ENCODE measurements around the gene AIFM3. TPM values are rescaled to one million over a fixed set of nuclear protein-coding genes. Genes with fewer than 3 reads are reported as not detected.
"Not testable (repeated sequence)": the region's sequence is repeated elsewhere in the genome, so short reads cannot be mapped to it uniquely, and the experiment has no call there.

AIFM3 gene
- total RNA-seq, 2 donors from 2014 or later = 3.4 to 5.8 TPM

- Histone ChIP-seq H3K27me3 (replicated peaks; ENCODE audit: insufficient read depth) (no peaks in the 10 kb centered on the region), H3K4me3 (peak overlapping the region; percentile 90), H3K9me3 (no peaks in the 10 kb centered on the region), H3K36me3 (peaks cover 22% of the 10 kb centered on the region), H3K4me1 (ENCODE audit: control insufficient read depth in 1 of 2, low read depth in 2 of 2) (peaks cover 22 to 35% of the 10 kb centered on the region in 2 donors), H3K27ac (peak overlapping the region; percentile 94 to 97)
- TF ChIP-seq CTCF (IDR thresholded peaks at IDR 0.05) = no peak
- ATAC-seq (ENCODE audit: insufficient number of reproducible peaks, low FRiP score, low read depth) = peak; percentile 8
- no peak for DNase-seq (ENCODE audit: low spot score)
Observed at GRCh38 chr22:21000987-21001600, 34.0 kb downstream of the AIFM3 start.

DNA sequence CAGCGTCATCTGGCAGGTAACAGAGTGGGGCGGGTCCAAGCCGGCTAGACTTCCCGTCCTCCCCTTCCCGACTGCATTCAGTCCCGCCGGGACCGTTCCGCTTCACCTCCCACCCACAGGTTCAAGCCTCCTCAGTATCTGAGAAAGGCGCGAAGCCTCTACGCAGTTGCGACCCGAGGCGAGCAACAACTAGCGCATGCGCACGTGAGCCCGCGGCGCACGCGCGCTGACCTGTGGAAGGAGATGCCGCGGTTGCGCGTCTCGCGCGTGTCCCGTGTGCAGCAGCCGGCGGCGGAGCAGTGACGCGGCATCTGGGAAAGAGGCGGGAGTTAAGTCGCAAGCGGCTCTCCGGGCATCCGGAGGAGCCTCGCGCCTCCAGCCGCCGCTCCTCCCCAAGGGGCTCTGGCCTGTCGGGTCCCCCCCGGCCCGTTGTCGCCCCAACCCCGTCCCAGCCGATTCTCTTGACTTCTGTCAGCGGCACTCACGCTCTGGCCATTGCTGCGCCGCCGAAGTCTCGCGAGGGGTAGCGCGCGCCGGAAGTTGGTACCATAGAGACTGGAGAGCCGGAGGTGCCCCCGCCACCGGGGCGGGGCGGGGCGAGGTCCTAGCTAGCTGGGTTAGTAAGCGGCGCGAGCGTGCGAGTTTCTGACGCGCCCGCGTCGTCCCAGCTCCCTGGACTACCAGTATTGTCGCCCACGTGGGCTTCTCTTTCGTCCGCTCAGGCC lies 34.7 kb downstream of the AIFM3 start, which contains the start of gene THAP7:
TSS of gene THAP7 (minus strand) at position 518 of the 725 bp plus-strand sequence. CDS start at position 311, 207 bp downstream.
- no peaks in the 10 kb centered on the region for H3K27me3 ChIP-seq (replicated peaks; ENCODE audit: insufficient read depth)
- peaks cover 22 to 35% of the 10 kb centered on the region in 2 donors for H3K4me1 ChIP-seq (ENCODE audit: control insufficient read depth in 1 of 2, low read depth in 2 of 2)
- ATAC-seq (ENCODE audit: insufficient number of reproducible peaks, low FRiP score, low read depth) = peak; percentile 99
- peak; percentile 93 for DNase-seq (ENCODE audit: low spot score)
- H3K9me3 ChIP-seq = no peaks in the 10 kb centered on the region
- peak within 1 kb of the TSS; percentile 94 to 97 for H3K27ac ChIP-seq
- TF ChIP-seq CTCF (IDR thresholded peaks at IDR 0.05) = no peak
- H3K4me3 ChIP-seq = peak within 1 kb of the TSS; percentile 90
- peaks cover 18% of the 10 kb centered on the region for H3K36me3 ChIP-seq

DNA sequence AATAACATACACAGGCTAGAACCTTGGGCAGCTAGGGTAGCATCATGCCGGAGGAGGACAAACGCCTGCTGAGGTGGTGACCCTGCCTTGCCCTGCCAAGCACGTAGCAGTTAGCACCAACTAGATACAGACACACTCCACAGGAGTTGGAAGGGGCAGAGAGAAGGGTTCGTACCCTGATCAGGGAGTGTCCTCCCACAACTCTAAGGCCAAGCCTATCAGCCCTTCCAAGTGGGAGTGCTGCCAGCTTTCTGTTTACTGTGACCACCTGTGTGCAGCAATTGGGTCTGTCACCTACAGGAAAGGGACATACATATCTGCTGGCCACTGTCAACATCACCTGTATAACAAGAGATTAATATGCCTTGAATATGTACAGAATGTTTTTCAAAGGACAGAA lies 36.7 kb downstream of the AIFM3 start:
- H3K36me3 ChIP-seq = peaks cover 7% of the 10 kb centered on the region
- ATAC-seq (ENCODE audit: insufficient number of reproducible peaks, low FRiP score, low read depth) (no peak), DNase-seq (ENCODE audit: low spot score) (no peak)

DNA sequence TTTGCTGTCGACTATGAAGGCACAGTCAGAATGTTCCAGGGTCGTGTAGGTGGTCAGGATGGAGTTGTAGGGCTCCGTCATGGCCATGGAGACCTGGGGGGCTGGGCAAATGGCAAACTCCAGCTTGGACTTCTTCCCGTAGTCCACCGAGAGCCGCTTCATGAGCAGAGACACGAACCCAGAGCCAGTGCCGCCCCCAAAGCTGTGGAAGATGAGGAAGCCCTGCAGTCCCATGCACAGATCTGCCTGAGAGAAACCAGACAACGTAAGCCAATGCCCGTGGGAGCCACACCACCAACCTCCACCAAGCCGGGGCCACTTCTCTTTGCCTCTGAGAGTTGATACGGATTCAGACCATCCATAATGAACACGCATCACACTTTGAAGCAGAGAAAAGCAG lies 42.2 kb downstream of the AIFM3 start:
- H3K4me3 ChIP-seq; H3K27ac ChIP-seq; H3K9me3 ChIP-seq; H3K27me3 ChIP-seq (replicated peaks; ENCODE audit: insufficient read depth); H3K36me3 ChIP-seq; DNase-seq (ENCODE audit: low spot score); H3K4me1 ChIP-seq (ENCODE audit: control insufficient read depth in 1 of 2, low read depth in 2 of 2); ATAC-seq (ENCODE audit: insufficient number of reproducible peaks, low FRiP score, low read depth): not testable (repeated sequence)

More for the DNA sequence above, 36.7 kb downstream of the AIFM3 start:
- H3K9me3 ChIP-seq = no peaks in the 10 kb centered on the region
- no peak overlapping the region for H3K4me3 ChIP-seq
- no peak for TF ChIP-seq CTCF (IDR thresholded peaks at IDR 0.05)
- peak overlapping the region in 1 of 2 donors; percentile 94 for H3K27ac ChIP-seq
- no peaks in the 10 kb centered on the region for H3K27me3 ChIP-seq (replicated peaks; ENCODE audit: insufficient read depth)
- H3K4me1 ChIP-seq (ENCODE audit: control insufficient read depth in 1 of 2, low read depth in 2 of 2) = peaks cover 22 to 35% of the 10 kb centered on the region in 2 donors

GRCh38 chr22:21009638-21010425 lies 42.8 kb downstream of the AIFM3 start:
- ATAC-seq (ENCODE audit: insufficient number of reproducible peaks, low FRiP score, low read depth) (no peak), DNase-seq (ENCODE audit: low spot score) (no peak)
- Histone ChIP-seq H3K4me3 (no peak overlapping the region), H3K27me3 (replicated peaks; ENCODE audit: insufficient read depth) (no peaks in the 10 kb centered on the region), H3K9me3 (no peaks in the 10 kb centered on the region), H3K4me1 (ENCODE audit: control insufficient read depth in 1 of 2, low read depth in 2 of 2) (peaks cover 6 to 14% of the 10 kb centered on the region in 2 donors), H3K36me3 (no peaks in the 10 kb centered on the region), H3K27ac (no peak overlapping the region)
- no peak for TF ChIP-seq CTCF (IDR thresholded peaks at IDR 0.05)

All from thoracic aorta (tissue), 2 donors.